Activated CD4-positive, alpha-beta T cell treated with anti-CD3 and anti-CD28 coated beads, Interleukin-2, amount 10 ng/mL, durations not matched to agents 24 days and 14 days (primary cell): Measurements from ENCODE around the gene TUFM. TPM values are rescaled to one million over a fixed set of nuclear protein-coding genes. Genes with fewer than 3 reads are reported as not detected.
A peak's percentile ranks its signal among the peaks of the same experiment; 100 is the strongest.

Experiments
- DNase-seq: peaks from one replicate; pipeline ENCODE4 v3.0.0; 2022
- H3K27ac Mint-ChIP-seq: one replicate; pipeline ENCODE4 v1.8.0; 2022; ENCODE audit warnings: mild to moderate bottlenecking, mixed read lengths
- H3K27me3 Mint-ChIP-seq: one replicate; pipeline ENCODE4 v1.8.0; 2022; ENCODE audit warnings: mixed read lengths
- H3K36me3 Mint-ChIP-seq: one replicate; pipeline ENCODE4 v1.8.0; 2022; ENCODE audit warnings: low read depth, mild to moderate bottlenecking, mixed read lengths
- H3K4me1 Mint-ChIP-seq: one replicate; pipeline ENCODE4 v1.8.0; 2021; ENCODE audit warnings: mixed read lengths
- H3K4me3 Mint-ChIP-seq: one replicate; pipeline ENCODE4 v1.8.0; 2022; ENCODE audit warnings: mild to moderate bottlenecking, moderate library complexity, mixed read lengths
- H3K9me3 Mint-ChIP-seq: one replicate; pipeline ENCODE4 v1.8.0; 2021; ENCODE audit warnings: mixed read lengths
- intact Hi-C: fragments of 100-400 bp; cut with micrococcal nuclease; formaldehyde crosslinking; loops from one replicate; pipeline ENCODE4 v1.15.1; 2023
- total RNA-seq: library from RNA; stranded (reverse); gene quantifications from 2 replicates; pipeline ENCODE4 v1.2.3, GENCODE V29; 2022

Gene TUFM
- total RNA-seq, 1 donor from 2014 or later: 276 TPM

GRCh38 chr16:28839899-28840298 is 6.2 kb downstream of the TUFM start:
- H3K9me3 Mint-ChIP-seq: no peaks in the 10 kb centered on the region
- peak overlapping the region; percentile 72 for H3K27ac Mint-ChIP-seq
- peaks cover 10% of the 10 kb centered on the region for H3K4me1 Mint-ChIP-seq
- intact Hi-C loops: no loop called here
- no peak for DNase-seq
- no peaks in the 10 kb centered on the region for H3K27me3 Mint-ChIP-seq
- peaks cover 69% of the 10 kb centered on the region for H3K36me3 Mint-ChIP-seq
- H3K4me3 Mint-ChIP-seq: no peak overlapping the region

GRCh38 chr16:28839004-28839639 is 7.0 kb downstream of the TUFM start:
- intact Hi-C loops: no loop called here
- Mint-ChIP-seq H3K27me3 (no peaks in the 10 kb centered on the region), H3K9me3 (no peaks in the 10 kb centered on the region), H3K4me3 (no peak overlapping the region), H3K4me1 (peaks cover 8% of the 10 kb centered on the region), H3K36me3 (peaks cover 67% of the 10 kb centered on the region), H3K27ac (no peak overlapping the region)
- no peak for DNase-seq

DNA sequence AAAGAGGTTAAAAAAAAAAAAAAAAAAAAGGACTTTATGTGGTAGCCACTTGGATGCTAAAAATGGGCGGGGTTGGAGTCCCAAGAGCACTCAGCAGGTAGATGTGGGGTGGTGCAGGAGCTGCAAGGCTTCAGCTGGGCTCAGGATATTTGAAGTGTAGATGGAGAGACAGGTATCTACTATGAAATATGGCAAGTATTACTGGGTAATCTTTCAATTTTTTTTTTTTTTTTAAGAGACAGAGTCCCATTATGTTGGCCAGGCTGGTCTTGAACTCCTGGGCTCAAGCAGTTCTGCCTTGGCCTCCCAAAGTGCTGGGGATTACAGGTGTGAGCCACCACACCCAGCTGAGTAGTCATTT is 7.6 kb downstream of the TUFM start:
- Mint-ChIP-seq H3K27ac (no peak overlapping the region), H3K9me3 (no peaks in the 10 kb centered on the region), H3K27me3 (no peaks in the 10 kb centered on the region), H3K4me3 (no peak overlapping the region), H3K36me3 (peaks cover 68% of the 10 kb centered on the region), H3K4me1 (peaks cover 8% of the 10 kb centered on the region)
- intact Hi-C loops: no loop called here
- DNase-seq: no peak

GRCh38 chr16:28837672-28838557 is 8.2 kb downstream of the TUFM start:
- Mint-ChIP-seq H3K9me3 (no peaks in the 10 kb centered on the region), H3K36me3 (peaks cover 69% of the 10 kb centered on the region), H3K4me1 (peaks cover 6% of the 10 kb centered on the region), H3K27me3 (no peaks in the 10 kb centered on the region), H3K4me3 (no peak overlapping the region), H3K27ac (peak overlapping the region; percentile 75)
- DNase-seq: no peak
- intact Hi-C loops: no loop called here

DNA sequence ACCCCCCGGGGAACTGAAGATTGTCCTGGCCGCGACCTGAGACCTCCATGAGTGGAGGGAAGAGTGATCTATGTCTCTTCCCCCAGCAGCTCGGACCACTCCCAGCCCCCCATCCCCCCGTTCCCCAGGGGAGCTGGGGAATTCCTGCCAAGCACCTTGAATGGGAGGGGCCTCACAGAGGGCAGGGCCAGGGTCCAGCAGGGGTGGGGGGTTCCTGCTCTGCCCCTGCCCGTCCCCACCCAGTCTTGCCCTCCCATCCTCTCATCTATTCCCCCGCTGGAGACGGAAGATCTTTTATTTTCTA is 9.4 kb downstream of the TUFM start:
- intact Hi-C loops: no loop called here
- H3K27ac Mint-ChIP-seq: no peak overlapping the region
- H3K4me3 Mint-ChIP-seq: no peak overlapping the region
- peaks cover 7% of the 10 kb centered on the region for H3K4me1 Mint-ChIP-seq
- H3K36me3 Mint-ChIP-seq: peaks cover 71% of the 10 kb centered on the region
- no peaks in the 10 kb centered on the region for H3K27me3 Mint-ChIP-seq
- no peak for DNase-seq
- H3K9me3 Mint-ChIP-seq: no peaks in the 10 kb centered on the region

DNA sequence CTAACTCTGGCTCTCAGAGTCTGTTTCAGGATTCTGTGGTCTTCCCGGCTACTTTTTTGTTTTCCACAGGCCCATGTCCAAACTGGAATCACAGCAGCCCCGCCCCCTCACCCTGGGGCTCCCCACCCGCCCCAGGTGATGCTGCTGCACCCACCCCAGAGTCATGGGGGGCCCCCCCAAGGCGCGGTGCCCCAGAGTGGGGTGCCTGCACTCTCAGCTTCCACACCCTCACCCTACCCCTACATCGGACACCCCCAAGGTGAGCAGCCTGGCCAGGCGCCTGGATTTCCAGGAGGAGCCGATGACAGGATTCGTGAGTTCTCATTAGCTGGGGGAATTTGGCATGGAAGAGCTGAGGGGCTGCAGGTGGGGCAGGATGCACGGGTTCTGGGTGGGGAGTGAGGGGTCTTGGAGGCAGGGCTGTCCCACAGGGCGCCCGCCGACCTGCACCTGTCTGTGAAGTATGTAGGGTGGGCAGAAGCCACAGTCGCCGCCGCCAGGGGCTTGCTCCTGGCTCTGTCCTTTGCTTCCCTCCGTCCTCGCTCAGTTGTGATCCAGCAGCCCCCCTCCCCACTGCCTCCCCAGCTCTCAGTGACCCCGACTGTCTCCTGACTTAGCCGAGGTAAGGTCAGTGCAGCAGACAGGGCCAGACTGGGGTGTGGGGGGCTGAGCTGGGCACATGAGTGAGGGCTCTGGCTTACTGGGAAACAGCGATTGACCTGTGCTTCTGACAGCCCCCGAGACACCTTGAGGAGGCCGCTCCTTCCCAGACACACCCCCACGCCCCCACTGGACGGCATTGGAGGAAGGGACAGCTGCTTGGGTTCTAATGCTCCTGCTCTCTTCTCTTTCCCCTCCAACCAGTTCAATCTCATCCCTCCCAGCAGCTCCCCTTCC is 10.0 kb downstream of the TUFM start:
- intact Hi-C loops: no loop called here
- no peak overlapping the region for H3K27ac Mint-ChIP-seq
- peaks cover 7% of the 10 kb centered on the region for H3K4me1 Mint-ChIP-seq
- H3K36me3 Mint-ChIP-seq: peaks cover 68% of the 10 kb centered on the region
- H3K27me3 Mint-ChIP-seq: no peaks in the 10 kb centered on the region
- no peak for DNase-seq
- no peaks in the 10 kb centered on the region for H3K9me3 Mint-ChIP-seq
- no peak overlapping the region for H3K4me3 Mint-ChIP-seq

GRCh38 chr16:28834873-28835863 is 11.0 kb downstream of the TUFM start:
- no peak overlapping the region for H3K4me3 Mint-ChIP-seq
- H3K36me3 Mint-ChIP-seq: peaks cover 77% of the 10 kb centered on the region
- H3K27ac Mint-ChIP-seq: no peak overlapping the region
- intact Hi-C loops: no loop called here
- H3K4me1 Mint-ChIP-seq: peaks cover 7% of the 10 kb centered on the region
- H3K27me3 Mint-ChIP-seq: no peaks in the 10 kb centered on the region
- H3K9me3 Mint-ChIP-seq: no peaks in the 10 kb centered on the region
- no peak for DNase-seq

DNA sequence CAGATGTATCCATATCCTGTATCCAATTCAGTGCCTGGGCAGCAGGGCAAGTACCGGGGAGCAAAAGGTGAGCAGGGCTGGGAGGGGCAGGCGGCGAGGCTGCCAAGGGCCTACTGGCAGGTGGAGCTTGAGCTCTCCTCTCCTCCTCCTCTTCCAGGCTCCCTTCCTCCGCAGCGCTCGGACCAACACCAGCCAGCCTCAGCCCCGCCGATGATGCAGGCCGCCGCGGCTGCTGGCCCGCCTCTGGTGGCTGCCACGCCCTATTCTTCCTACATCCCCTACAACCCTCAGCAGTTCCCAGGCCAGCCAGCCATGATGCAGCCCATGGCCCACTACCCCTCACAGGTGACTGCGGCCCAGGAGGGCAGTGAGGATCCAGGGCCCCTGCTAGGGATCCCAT is 11.8 kb downstream of the TUFM start:
- DNase-seq: no peak
- H3K27ac Mint-ChIP-seq: no peak overlapping the region
- no peaks in the 10 kb centered on the region for H3K27me3 Mint-ChIP-seq
- H3K9me3 Mint-ChIP-seq: no peaks in the 10 kb centered on the region
- H3K4me1 Mint-ChIP-seq: peaks cover 9% of the 10 kb centered on the region
- H3K4me3 Mint-ChIP-seq: no peak overlapping the region
- intact Hi-C loops: no loop called here
- H3K36me3 Mint-ChIP-seq: peaks cover 83% of the 10 kb centered on the region

GRCh38 chr16:28830531-28830930 is 15.6 kb downstream of the TUFM start:
- Mint-ChIP-seq H3K4me3 (no peak overlapping the region), H3K27me3 (no peaks in the 10 kb centered on the region), H3K27ac (no peak overlapping the region), H3K9me3 (no peaks in the 10 kb centered on the region), H3K36me3 (peaks cover 90% of the 10 kb centered on the region), H3K4me1 (peaks cover 22% of the 10 kb centered on the region)
- intact Hi-C loops: no loop called here
- DNase-seq: no peak

GRCh38 chr16:28829747-28830146 is 16.4 kb downstream of the TUFM start:
- Mint-ChIP-seq H3K4me1 (peaks cover 28% of the 10 kb centered on the region), H3K27me3 (no peaks in the 10 kb centered on the region), H3K4me3 (no peak overlapping the region), H3K27ac (no peak overlapping the region), H3K36me3 (peaks cover 88% of the 10 kb centered on the region), H3K9me3 (no peaks in the 10 kb centered on the region)
- intact Hi-C loops: loop anchor here (10.0 kb wide), 1 partner anchor 275 kb away; the partner anchor contains the start of gene SGF29
- DNase-seq: no peak

DNA sequence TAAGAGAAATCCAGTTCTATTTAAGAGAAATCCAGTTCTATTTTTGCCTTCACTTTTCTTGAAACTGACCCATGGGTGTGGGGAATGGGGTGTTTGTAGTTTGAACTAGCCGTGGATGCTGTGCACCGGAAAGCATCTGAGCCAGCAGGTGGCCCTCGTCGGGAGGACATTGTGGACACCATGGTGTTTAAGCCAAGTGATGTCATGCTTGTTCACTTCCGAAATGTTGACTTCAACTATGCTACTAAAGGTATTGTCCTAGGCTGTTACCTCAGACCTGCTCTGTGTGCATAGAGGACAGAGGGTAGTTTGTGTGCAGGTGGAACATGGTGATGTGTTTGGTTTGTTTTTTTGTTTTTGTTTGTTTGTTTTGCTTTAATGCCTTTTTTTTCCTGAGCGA is 20.0 kb downstream of the TUFM start:
- peaks cover 43% of the 10 kb centered on the region for H3K4me1 Mint-ChIP-seq
- DNase-seq: no peak
- intact Hi-C loops: loop anchor here (10.0 kb wide), 1 partner anchor 271 kb away; the partner anchor contains the start of gene SGF29
- peaks cover 2% of the 10 kb centered on the region for H3K27me3 Mint-ChIP-seq
- peaks cover 75% of the 10 kb centered on the region for H3K36me3 Mint-ChIP-seq
- H3K27ac Mint-ChIP-seq: peak overlapping the region; percentile 34
- peak overlapping the region; percentile 12 for H3K4me3 Mint-ChIP-seq
- no peaks in the 10 kb centered on the region for H3K9me3 Mint-ChIP-seq

DNA sequence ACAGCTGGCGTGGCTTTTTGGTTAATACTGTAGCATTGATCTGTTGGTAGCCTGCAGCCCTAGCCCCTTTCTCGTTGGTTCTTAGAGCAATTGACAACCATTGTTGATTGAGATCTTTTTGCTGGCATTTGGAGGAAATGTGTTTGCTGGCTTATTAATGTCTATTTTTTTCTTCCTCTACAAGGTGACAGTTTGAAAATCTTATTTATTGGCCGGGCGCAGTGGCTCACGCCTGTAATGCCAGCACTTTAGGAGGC is 21.5 kb downstream of the TUFM start:
- intact Hi-C loops: loop anchor here (1.0 to 10.0 kb wide), 5 partner anchors 39 to 1173 kb away; partner anchors contain the start of genes HIRIP3, INO80E, RABEP2 and SGF29
- peaks cover 2% of the 10 kb centered on the region for H3K27me3 Mint-ChIP-seq
- DNase-seq: no peak
- H3K27ac Mint-ChIP-seq: peak overlapping the region; percentile 100
- H3K9me3 Mint-ChIP-seq: no peaks in the 10 kb centered on the region
- H3K36me3 Mint-ChIP-seq: peaks cover 71% of the 10 kb centered on the region
- peak overlapping the region; percentile 100 for H3K4me3 Mint-ChIP-seq
- H3K4me1 Mint-ChIP-seq: peaks cover 48% of the 10 kb centered on the region
